ENCODE measurements around the gene CPA3.

DNA sequence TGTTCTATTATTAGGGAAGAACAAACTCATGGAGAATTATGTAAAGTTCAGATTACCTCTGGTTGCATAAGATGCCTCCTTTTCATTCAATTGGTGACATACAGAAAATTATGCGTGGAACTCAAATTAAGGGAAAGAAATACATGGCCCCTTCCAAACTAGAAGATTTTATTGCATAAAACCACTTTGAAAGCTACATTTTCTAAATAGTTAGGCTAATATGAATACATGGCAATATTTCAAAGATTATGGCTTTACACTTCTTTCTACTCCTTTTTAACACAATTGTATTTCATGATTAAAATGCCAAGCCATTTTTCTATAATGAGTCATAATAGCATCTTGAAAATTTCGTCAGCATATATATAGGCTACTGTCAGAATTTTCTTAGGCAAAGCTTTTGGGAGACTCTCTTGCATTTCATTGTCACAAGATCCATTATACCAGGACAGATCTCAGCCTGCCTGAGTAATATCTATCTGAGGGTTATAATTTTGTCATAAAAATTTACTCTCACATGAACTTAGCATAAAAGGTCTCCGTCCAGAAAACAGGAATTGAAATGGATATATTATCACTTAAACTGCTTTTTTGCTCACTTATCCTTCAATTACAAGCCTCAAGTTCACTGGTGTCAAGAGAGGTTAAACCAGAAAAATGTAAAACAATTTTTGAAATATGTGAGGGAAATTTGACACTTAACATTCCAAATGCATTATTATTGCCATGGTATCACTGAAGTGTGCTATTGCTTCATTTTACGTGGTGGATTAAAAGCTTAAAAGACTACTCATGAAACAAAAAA lies 37.1 kb downstream of the CPA3 start:
- TF ChIP-seq, protein P1, sequence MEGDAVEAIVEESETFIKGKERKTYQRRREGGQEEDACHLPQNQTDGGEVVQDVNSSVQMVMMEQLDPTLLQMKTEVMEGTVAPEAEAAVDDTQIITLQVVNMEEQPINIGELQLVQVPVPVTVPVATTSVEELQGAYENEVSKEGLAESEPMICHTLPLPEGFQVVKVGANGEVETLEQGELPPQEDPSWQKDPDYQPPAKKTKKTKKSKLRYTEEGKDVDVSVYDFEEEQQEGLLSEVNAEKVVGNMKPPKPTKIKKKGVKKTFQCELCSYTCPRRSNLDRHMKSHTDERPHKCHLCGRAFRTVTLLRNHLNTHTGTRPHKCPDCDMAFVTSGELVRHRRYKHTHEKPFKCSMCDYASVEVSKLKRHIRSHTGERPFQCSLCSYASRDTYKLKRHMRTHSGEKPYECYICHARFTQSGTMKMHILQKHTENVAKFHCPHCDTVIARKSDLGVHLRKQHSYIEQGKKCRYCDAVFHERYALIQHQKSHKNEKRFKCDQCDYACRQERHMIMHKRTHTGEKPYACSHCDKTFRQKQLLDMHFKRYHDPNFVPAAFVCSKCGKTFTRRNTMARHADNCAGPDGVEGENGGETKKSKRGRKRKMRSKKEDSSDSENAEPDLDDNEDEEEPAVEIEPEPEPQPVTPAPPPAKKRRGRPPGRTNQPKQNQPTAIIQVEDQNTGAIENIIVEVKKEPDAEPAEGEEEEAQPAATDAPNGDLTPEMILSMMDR (IDR thresholded peaks at IDR 0.05): no peak
- no peak for TF ChIP-seq POLR2A (IDR thresholded peaks at IDR 0.05)
